ENCODE data around the gene KCNJ13. TPM values are rescaled to one million over a fixed set of nuclear protein-coding genes. Genes with fewer than 3 reads are reported as not detected.
"Not testable (repeated sequence)": the region's sequence is repeated elsewhere in the genome, so short reads cannot be mapped to it uniquely, and the experiment has no call there.

KCNJ13 gene
- total RNA-seq, 1 donor from 2014 or later = not detected

- Histone ChIP-seq H3K36me3 (ENCODE audit: control insufficient read depth in 3 of 3, insufficient read depth in 3 of 3, low read length in 3 of 3) (peaks cover 16 to 23% (median 21%) of the 10 kb centered on the region in 3 donors), H3K4me1 (ENCODE audit: control insufficient read depth in 3 of 3, insufficient read depth in 3 of 3, low read length in 3 of 3) (no peaks in the 10 kb centered on the region), H3K27me3 (ENCODE audit: control insufficient read depth in 3 of 3, insufficient read depth in 3 of 3, low read length in 3 of 3) (no peaks in the 10 kb centered on the region), H3K9ac (ENCODE audit: low read depth in 1 of 3, low read length in 3 of 3) (no peak overlapping the region), H3K27ac (ENCODE audit: low read depth, low read length) (no peak overlapping the region), H3K4me3 (ENCODE audit: low read length in 3 of 3) (no peak overlapping the region), H3K9me3 (ENCODE audit: control insufficient read depth in 3 of 3, low read length in 3 of 3) (no peaks in the 10 kb centered on the region)
These were observed 31.4 kb downstream of the KCNJ13 start for GRCh38 chr2:232744963-232745362.

- Histone ChIP-seq H3K9me3 (ENCODE audit: control insufficient read depth in 3 of 3, low read length in 3 of 3) (no peaks in the 10 kb centered on the region), H3K27me3 (ENCODE audit: control insufficient read depth in 3 of 3, insufficient read depth in 3 of 3, low read length in 3 of 3) (no peaks in the 10 kb centered on the region), H3K27ac (ENCODE audit: low read depth, low read length) (no peak overlapping the region), H3K4me1 (ENCODE audit: control insufficient read depth in 3 of 3, insufficient read depth in 3 of 3, low read length in 3 of 3) (no peaks in the 10 kb centered on the region), H3K4me3 (ENCODE audit: low read length in 3 of 3) (no peak overlapping the region), H3K9ac (ENCODE audit: low read depth in 1 of 3, low read length in 3 of 3) (no peak overlapping the region), H3K36me3 (ENCODE audit: control insufficient read depth in 3 of 3, insufficient read depth in 3 of 3, low read length in 3 of 3) (peaks cover 0 to 8% (median 6%) of the 10 kb centered on the region in 3 donors)
These were observed 34.4 kb downstream of the KCNJ13 start for GRCh38 chr2:232741972-232742371.

GRCh38 chr2:232741294-232741693 lies 35.1 kb downstream of the KCNJ13 start:
- peaks cover 0 to 11% (median 9%) of the 10 kb centered on the region in 3 donors for H3K36me3 ChIP-seq (ENCODE audit: control insufficient read depth in 3 of 3, insufficient read depth in 3 of 3, low read length in 3 of 3)
- no peak overlapping the region for H3K4me3 ChIP-seq (ENCODE audit: low read length in 3 of 3)
- no peaks in the 10 kb centered on the region for H3K4me1 ChIP-seq (ENCODE audit: control insufficient read depth in 3 of 3, insufficient read depth in 3 of 3, low read length in 3 of 3)
- H3K27me3 ChIP-seq (ENCODE audit: control insufficient read depth in 3 of 3, insufficient read depth in 3 of 3, low read length in 3 of 3) = no peaks in the 10 kb centered on the region
- H3K9ac ChIP-seq (ENCODE audit: low read depth in 1 of 3, low read length in 3 of 3) = no peak overlapping the region
- no peak overlapping the region for H3K27ac ChIP-seq (ENCODE audit: low read depth, low read length)
- no peaks in the 10 kb centered on the region for H3K9me3 ChIP-seq (ENCODE audit: control insufficient read depth in 3 of 3, low read length in 3 of 3)

DNA sequence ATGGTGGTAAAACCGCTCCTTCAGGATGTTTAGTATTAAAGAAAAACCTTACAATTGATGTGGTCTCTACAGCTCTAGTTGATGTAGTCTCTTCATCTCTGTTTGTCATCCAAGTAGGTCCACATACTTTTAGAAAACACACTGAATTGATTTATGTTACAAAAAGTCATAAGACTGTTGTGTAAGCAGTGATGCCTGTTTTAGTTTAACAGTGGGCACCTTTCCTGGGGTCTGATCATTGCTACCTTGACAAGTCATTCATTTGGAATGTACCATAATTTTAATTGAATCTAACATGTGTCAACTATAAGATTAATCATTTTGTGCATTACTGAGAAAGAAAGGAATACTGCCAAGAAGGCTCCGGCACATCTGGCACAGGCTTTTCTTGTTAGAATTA lies 44.9 kb downstream of the KCNJ13 start:
- H3K9me3 ChIP-seq (ENCODE audit: control insufficient read depth in 3 of 3, low read length in 3 of 3) = no peaks in the 10 kb centered on the region
- H3K27me3 ChIP-seq (ENCODE audit: control insufficient read depth in 3 of 3, insufficient read depth in 3 of 3, low read length in 3 of 3) = no peaks in the 10 kb centered on the region
- H3K9ac ChIP-seq (ENCODE audit: low read depth in 1 of 3, low read length in 3 of 3) = no peak overlapping the region
- no peak overlapping the region for H3K4me3 ChIP-seq (ENCODE audit: low read length in 3 of 3)
- H3K36me3 ChIP-seq (ENCODE audit: control insufficient read depth in 3 of 3, insufficient read depth in 3 of 3, low read length in 3 of 3) = peaks cover 3 to 26% (median 23%) of the 10 kb centered on the region in 3 donors
- no peak overlapping the region for H3K27ac ChIP-seq (ENCODE audit: low read depth, low read length)
- H3K4me1 ChIP-seq (ENCODE audit: control insufficient read depth in 3 of 3, insufficient read depth in 3 of 3, low read length in 3 of 3) = no peaks in the 10 kb centered on the region

- H3K4me1 ChIP-seq (ENCODE audit: control insufficient read depth in 3 of 3, insufficient read depth in 3 of 3, low read length in 3 of 3) = no peaks in the 10 kb centered on the region
- no peak overlapping the region for H3K27ac ChIP-seq (ENCODE audit: low read depth, low read length)
- no peaks in the 10 kb centered on the region for H3K9me3 ChIP-seq (ENCODE audit: control insufficient read depth in 3 of 3, low read length in 3 of 3)
- H3K4me3 ChIP-seq (ENCODE audit: low read length in 3 of 3) = no peak overlapping the region
- H3K27me3 ChIP-seq (ENCODE audit: control insufficient read depth in 3 of 3, insufficient read depth in 3 of 3, low read length in 3 of 3) = no peaks in the 10 kb centered on the region
- no peak overlapping the region for H3K9ac ChIP-seq (ENCODE audit: low read depth in 1 of 3, low read length in 3 of 3)
- H3K36me3 ChIP-seq (ENCODE audit: control insufficient read depth in 3 of 3, insufficient read depth in 3 of 3, low read length in 3 of 3) = peaks cover 4 to 31% (median 25%) of the 10 kb centered on the region in 3 donors
These were observed 47.6 kb downstream of the KCNJ13 start for GRCh38 chr2:232728785-232729184.

DNA sequence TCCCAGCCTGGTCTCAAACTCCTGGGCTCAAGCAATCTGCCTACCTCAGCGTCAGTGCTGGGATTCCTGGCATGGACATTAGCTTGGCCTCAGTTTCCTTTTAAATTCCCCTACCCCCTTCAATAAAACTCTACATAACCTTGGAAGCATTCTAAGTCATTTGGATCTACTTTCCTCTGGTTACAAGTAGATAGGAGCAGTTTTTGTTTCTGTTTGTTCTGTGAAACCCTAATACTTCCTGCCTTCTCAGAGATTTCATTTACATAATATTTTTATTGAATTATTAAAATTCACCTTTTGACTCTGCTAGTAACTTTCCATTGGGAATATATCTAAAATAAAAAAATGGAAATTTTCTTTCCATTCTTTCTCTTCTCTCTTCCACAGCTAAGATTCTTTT lies 53.3 kb downstream of the KCNJ13 start:
- Histone ChIP-seq H3K9me3 (ENCODE audit: control insufficient read depth in 3 of 3, low read length in 3 of 3) (no peaks in the 10 kb centered on the region), H3K27me3 (ENCODE audit: control insufficient read depth in 3 of 3, insufficient read depth in 3 of 3, low read length in 3 of 3) (no peaks in the 10 kb centered on the region), H3K36me3 (ENCODE audit: control insufficient read depth in 3 of 3, insufficient read depth in 3 of 3, low read length in 3 of 3) (peaks cover 4 to 20% (median 14%) of the 10 kb centered on the region in 3 donors), H3K27ac (ENCODE audit: low read depth, low read length) (no peak overlapping the region), H3K4me1 (ENCODE audit: control insufficient read depth in 3 of 3, insufficient read depth in 3 of 3, low read length in 3 of 3) (peaks cover 0 to 8% (median 2%) of the 10 kb centered on the region in 3 donors), H3K4me3 (ENCODE audit: low read length in 3 of 3) (no peak overlapping the region), H3K9ac (ENCODE audit: low read depth in 1 of 3, low read length in 3 of 3) (no peak overlapping the region)

- Histone ChIP-seq H3K27ac (ENCODE audit: low read depth, low read length) (no peak overlapping the region), H3K27me3 (ENCODE audit: control insufficient read depth in 3 of 3, insufficient read depth in 3 of 3, low read length in 3 of 3) (no peaks in the 10 kb centered on the region), H3K36me3 (ENCODE audit: control insufficient read depth in 3 of 3, insufficient read depth in 3 of 3, low read length in 3 of 3) (peaks cover 2 to 19% (median 17%) of the 10 kb centered on the region in 3 donors), H3K9me3 (ENCODE audit: control insufficient read depth in 3 of 3, low read length in 3 of 3) (no peaks in the 10 kb centered on the region), H3K9ac (ENCODE audit: low read depth in 1 of 3, low read length in 3 of 3) (no peak overlapping the region), H3K4me1 (ENCODE audit: control insufficient read depth in 3 of 3, insufficient read depth in 3 of 3, low read length in 3 of 3) (peaks cover 0 to 8% (median 2%) of the 10 kb centered on the region in 3 donors), H3K4me3 (ENCODE audit: low read length in 3 of 3) (no peak overlapping the region)
These were observed 54.5 kb downstream of the KCNJ13 start for GRCh38 chr2:232721882-232722281.

GRCh38 chr2:232721261-232721660 lies 55.1 kb downstream of the KCNJ13 start:
- Histone ChIP-seq H3K27ac (ENCODE audit: low read depth, low read length) (no peak overlapping the region), H3K9me3 (ENCODE audit: control insufficient read depth in 3 of 3, low read length in 3 of 3) (no peaks in the 10 kb centered on the region), H3K36me3 (ENCODE audit: control insufficient read depth in 3 of 3, insufficient read depth in 3 of 3, low read length in 3 of 3) (peaks cover 2 to 19% (median 17%) of the 10 kb centered on the region in 3 donors), H3K4me3 (ENCODE audit: low read length in 3 of 3) (no peak overlapping the region), H3K27me3 (ENCODE audit: control insufficient read depth in 3 of 3, insufficient read depth in 3 of 3, low read length in 3 of 3) (no peaks in the 10 kb centered on the region), H3K4me1 (ENCODE audit: control insufficient read depth in 3 of 3, insufficient read depth in 3 of 3, low read length in 3 of 3) (peaks cover 0 to 8% (median 2%) of the 10 kb centered on the region in 3 donors), H3K9ac (ENCODE audit: low read depth in 1 of 3, low read length in 3 of 3) (no peak overlapping the region)

GRCh38 chr2:232720056-232720455 lies 56.3 kb downstream of the KCNJ13 start:
- H3K9me3 ChIP-seq (ENCODE audit: control insufficient read depth in 3 of 3, low read length in 3 of 3); H3K4me1 ChIP-seq (ENCODE audit: control insufficient read depth in 3 of 3, insufficient read depth in 3 of 3, low read length in 3 of 3); H3K4me3 ChIP-seq (ENCODE audit: low read length in 3 of 3); H3K27me3 ChIP-seq (ENCODE audit: control insufficient read depth in 3 of 3, insufficient read depth in 3 of 3, low read length in 3 of 3); H3K27ac ChIP-seq (ENCODE audit: low read depth, low read length); H3K9ac ChIP-seq (ENCODE audit: low read depth in 1 of 3, low read length in 3 of 3): not testable (repeated sequence)
- peaks cover 2 to 15% (median 10%) of the 10 kb centered on the region in 3 donors for H3K36me3 ChIP-seq (ENCODE audit: control insufficient read depth in 3 of 3, insufficient read depth in 3 of 3, low read length in 3 of 3)

Data from skeletal muscle tissue (tissue), 4 donors.